HEK293 (cell line): ENCODE results near the gene LIN37.

ENCODE experiments used
- CTCF ChIA-PET: fragments of 350-600 bp; formaldehyde crosslinking; extraction: SDS; loops from one replicate; lab custom pipeline; 2021; ENCODE audit warnings: antibody characterized with exemption; lab: Yijun Ruan, JAX
- POLR2A ChIA-PET: fragments of 300-600 bp; formaldehyde crosslinking; extraction: SDS; loops from one replicate; lab custom pipeline; 2020; ENCODE audit warnings: antibody characterized with exemption, inconsistent platforms; lab: Yijun Ruan, JAX
- H3K27ac ChIP-seq: fragments of 200-500 bp; sonication (Bioruptor generic); 2 replicates; pipeline ENCODE4 v1.5.1; 2014; ENCODE audit warnings: low read depth, low read length, control low read depth, inconsistent platforms; ENCODE audit errors: extremely low read depth
- H3K36me3 ChIP-seq, 2 experiments: fragments of 200-500 bp in 1 of 2; sonication (Bioruptor generic) in 1 of 2; 1 replicate in 1 of 2; 2 replicates in 1 of 2; pipeline ENCODE4 v1.5.1; 2014 to 2017; ENCODE audit warnings: inconsistent platforms in 2 of 2, low read length in 2 of 2; ENCODE audit not compliant: control insufficient read depth in 2 of 2, insufficient read depth in 1 of 2
- H3K4me1 ChIP-seq: fragments of 200-500 bp; sonication (Bioruptor generic); 2 replicates; pipeline ENCODE4 v1.5.1; 2014; ENCODE audit warnings: mild to moderate bottlenecking, low read length, inconsistent platforms; ENCODE audit not compliant: control insufficient read depth, insufficient read depth
- H3K4me3 ChIP-seq: 2 replicates; pipeline ENCODE4 v1.5.1; 2011; ENCODE audit warnings: low read depth, mild to moderate bottlenecking, control low read depth, low read length, moderate library complexity
- H3K9me3 ChIP-seq: fragments of 200-500 bp; sonication (Bioruptor generic); 2 replicates; pipeline ENCODE4 v1.5.1; 2014; ENCODE audit warnings: low read depth, low read length, inconsistent platforms; ENCODE audit not compliant: control insufficient read depth, insufficient read depth
- BCL11B ChIP-seq: fragments of 450-650 bp; formaldehyde crosslinking; IDR thresholded peaks from 2 replicates; pipeline ENCODE4 v1.5.1; 2016; ENCODE audit warnings: low read depth, missing biosample characterization, missing genetic modification characterization
- KLF1 ChIP-seq: fragments of 450-650 bp; formaldehyde crosslinking; IDR thresholded peaks from 2 replicates; pipeline ENCODE4 v1.5.1; 2016; ENCODE audit warnings: missing biosample characterization, missing genetic modification characterization
- ZNF248 ChIP-seq: fragments of 450-650 bp; formaldehyde crosslinking; IDR thresholded peaks from 2 replicates; pipeline ENCODE4 v1.5.1; 2017; ENCODE audit warnings: missing biosample characterization, missing genetic modification characterization
- ZNF391 ChIP-seq: fragments of 450-650 bp; formaldehyde crosslinking; IDR thresholded peaks from 2 replicates; pipeline ENCODE4 v1.5.1; 2016; ENCODE audit warnings: low read depth, missing biosample characterization, missing genetic modification characterization, borderline replicate concordance
- ZNF404 ChIP-seq: fragments of 450-650 bp; formaldehyde crosslinking; IDR thresholded peaks from 2 replicates; pipeline ENCODE4 v1.5.1; 2017; ENCODE audit warnings: missing biosample characterization, missing genetic modification characterization
- ZNF416 ChIP-seq: fragments of 450-650 bp; formaldehyde crosslinking; IDR thresholded peaks from 2 replicates; pipeline ENCODE4 v1.5.1; 2016; ENCODE audit warnings: missing biosample characterization, missing genetic modification characterization
- ZNF426 ChIP-seq: fragments of 450-650 bp; formaldehyde crosslinking; IDR thresholded peaks from 2 replicates; pipeline ENCODE4 v1.5.1; 2017; ENCODE audit warnings: missing biosample characterization, missing genetic modification characterization, mild to moderate bottlenecking, inconsistent platforms, moderate library complexity
- ZNF473 ChIP-seq: fragments of 450-650 bp; formaldehyde crosslinking; IDR thresholded peaks from 2 replicates; pipeline ENCODE4 v1.5.1; 2017; ENCODE audit warnings: missing biosample characterization, missing genetic modification characterization
- ZNF530 ChIP-seq: fragments of 450-650 bp; formaldehyde crosslinking; IDR thresholded peaks from 2 replicates; pipeline ENCODE4 v1.5.1; 2016; ENCODE audit warnings: low read depth, missing biosample characterization, missing genetic modification characterization
- ZNF610 ChIP-seq: fragments of 450-650 bp; formaldehyde crosslinking; IDR thresholded peaks from 2 replicates; pipeline ENCODE4 v1.5.1; 2016; ENCODE audit warnings: missing biosample characterization, missing genetic modification characterization, borderline replicate concordance
- TF ChIP-seq, protein P1 (sequence below): fragments of 450-650 bp; formaldehyde crosslinking; IDR thresholded peaks from 2 replicates; pipeline ENCODE4 v1.5.1; 2016; ENCODE audit warnings: missing biosample characterization, missing genetic modification characterization, low read depth
- TF ChIP-seq, protein P2 (sequence below): fragments of 450-650 bp; formaldehyde crosslinking; IDR thresholded peaks from 2 replicates; pipeline ENCODE4 v1.5.1; 2017; ENCODE audit warnings: missing biosample characterization, mild to moderate bottlenecking, missing genetic modification characterization, moderate library complexity
- TF ChIP-seq, protein P3 (sequence below): fragments of 450-650 bp; formaldehyde crosslinking; conservative IDR thresholded peaks from 2 replicates; pipeline ENCODE4 v1.5.1; 2016; ENCODE audit warnings: low read depth, missing biosample characterization, missing genetic modification characterization
- TF ChIP-seq, protein P4 (sequence below): fragments of 450-650 bp; formaldehyde crosslinking; IDR thresholded peaks from 2 replicates; pipeline ENCODE4 v1.5.1; 2017; ENCODE audit warnings: missing biosample characterization, missing genetic modification characterization

LIN37 gene

DNA sequence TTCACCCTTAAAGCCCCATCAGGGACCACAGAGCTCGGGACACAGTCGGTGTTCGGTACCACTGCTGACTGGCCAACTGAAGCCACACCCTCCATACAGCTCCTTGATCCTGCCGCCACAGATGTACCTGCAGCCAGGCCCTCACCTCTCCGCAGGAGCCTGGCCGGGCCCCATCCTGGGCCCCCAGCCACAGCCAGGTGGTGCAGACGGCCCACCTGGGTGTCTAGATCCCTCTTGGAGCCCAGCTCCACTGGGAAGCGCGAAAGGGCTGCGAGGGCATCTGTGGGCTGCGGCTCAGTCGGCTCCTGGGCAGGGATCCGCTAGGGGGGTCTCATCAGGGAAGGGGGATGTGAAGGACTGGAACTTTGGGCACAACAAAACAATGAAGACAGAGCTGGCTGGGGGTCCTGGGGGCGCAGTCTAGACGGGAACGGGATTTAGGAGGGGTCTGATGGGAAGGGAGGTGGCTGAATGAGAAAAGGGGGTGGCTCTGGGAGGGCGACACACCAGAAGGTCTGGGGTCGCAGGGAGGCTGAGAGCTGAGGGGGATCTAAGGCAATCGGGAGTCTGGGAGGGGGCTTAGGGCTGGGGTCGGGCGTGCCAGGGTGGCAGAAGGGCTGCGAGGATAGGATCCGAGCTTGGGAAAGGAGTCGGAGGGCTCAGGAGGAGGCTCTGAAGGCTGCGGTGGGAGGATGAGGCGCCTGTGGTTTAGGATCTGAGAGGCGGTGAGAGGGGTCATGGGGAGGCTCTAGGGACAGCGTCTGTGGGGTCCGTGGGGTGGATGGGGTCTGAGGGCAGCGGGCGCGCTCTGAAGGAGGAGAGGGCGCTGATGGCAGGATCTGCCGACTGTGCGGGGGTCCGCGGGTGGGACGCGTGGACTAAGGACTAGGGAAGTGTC is 48.5 kb downstream of the LIN37 start (continued):
- TF ChIP-seq, protein P1, sequence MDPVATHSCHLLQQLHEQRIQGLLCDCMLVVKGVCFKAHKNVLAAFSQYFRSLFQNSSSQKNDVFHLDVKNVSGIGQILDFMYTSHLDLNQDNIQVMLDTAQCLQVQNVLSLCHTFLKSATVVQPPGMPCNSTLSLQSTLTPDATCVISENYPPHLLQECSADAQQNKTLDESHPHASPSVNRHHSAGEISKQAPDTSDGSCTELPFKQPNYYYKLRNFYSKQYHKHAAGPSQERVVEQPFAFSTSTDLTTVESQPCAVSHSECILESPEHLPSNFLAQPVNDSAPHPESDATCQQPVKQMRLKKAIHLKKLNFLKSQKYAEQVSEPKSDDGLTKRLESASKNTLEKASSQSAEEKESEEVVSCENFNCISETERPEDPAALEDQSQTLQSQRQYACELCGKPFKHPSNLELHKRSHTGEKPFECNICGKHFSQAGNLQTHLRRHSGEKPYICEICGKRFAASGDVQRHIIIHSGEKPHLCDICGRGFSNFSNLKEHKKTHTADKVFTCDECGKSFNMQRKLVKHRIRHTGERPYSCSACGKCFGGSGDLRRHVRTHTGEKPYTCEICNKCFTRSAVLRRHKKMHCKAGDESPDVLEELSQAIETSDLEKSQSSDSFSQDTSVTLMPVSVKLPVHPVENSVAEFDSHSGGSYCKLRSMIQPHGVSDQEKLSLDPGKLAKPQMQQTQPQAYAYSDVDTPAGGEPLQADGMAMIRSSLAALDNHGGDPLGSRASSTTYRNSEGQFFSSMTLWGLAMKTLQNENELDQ (tag by site-specific recombination) = no peak
- no peak for TF ChIP-seq ZNF610
- TF ChIP-seq ZNF248 = peak; percentile 18; the same call in 1 of the 2 replicates
- no peak for TF ChIP-seq ZNF404

DNA sequence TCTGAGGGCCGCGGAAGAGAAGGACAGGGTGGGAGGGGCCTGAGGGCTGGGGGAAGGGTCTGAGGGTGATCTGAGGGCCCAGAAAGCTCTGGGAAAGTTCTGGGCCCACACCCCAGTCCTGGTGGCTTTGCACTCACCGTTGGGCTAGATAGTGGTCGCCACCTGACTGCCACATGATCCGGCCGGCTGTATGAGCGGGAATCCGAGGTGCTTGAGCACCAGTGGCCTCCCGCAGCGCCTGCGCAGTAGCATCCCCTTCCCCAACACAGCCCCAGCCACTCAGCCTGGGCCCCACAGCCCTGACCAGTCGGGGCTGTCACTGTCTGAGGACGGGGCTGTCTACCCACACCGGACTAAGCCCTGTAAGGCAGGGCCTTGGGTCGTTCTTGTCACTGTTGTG is 49.3 kb downstream of the LIN37 start:
- H3K4me3 ChIP-seq = no peak overlapping the region
- TF ChIP-seq ZNF530 (tag by site-specific recombination) = no peak
- no peak for TF ChIP-seq ZNF426 (tag by site-specific recombination)
- TF ChIP-seq BCL11B (tag by site-specific recombination) = no peak
- TF ChIP-seq, protein P2, sequence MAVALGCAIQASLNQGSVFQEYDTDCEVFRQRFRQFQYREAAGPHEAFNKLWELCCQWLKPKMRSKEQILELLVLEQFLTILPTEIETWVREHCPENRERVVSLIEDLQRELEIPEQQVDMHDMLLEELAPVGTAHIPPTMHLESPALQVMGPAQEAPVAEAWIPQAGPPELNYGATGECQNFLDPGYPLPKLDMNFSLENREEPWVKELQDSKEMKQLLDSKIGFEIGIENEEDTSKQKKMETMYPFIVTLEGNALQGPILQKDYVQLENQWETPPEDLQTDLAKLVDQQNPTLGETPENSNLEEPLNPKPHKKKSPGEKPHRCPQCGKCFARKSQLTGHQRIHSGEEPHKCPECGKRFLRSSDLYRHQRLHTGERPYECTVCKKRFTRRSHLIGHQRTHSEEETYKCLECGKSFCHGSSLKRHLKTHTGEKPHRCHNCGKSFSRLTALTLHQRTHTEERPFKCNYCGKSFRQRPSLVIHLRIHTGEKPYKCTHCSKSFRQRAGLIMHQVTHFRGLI (tag by site-specific recombination) = no peak
- TF ChIP-seq, protein P3, sequence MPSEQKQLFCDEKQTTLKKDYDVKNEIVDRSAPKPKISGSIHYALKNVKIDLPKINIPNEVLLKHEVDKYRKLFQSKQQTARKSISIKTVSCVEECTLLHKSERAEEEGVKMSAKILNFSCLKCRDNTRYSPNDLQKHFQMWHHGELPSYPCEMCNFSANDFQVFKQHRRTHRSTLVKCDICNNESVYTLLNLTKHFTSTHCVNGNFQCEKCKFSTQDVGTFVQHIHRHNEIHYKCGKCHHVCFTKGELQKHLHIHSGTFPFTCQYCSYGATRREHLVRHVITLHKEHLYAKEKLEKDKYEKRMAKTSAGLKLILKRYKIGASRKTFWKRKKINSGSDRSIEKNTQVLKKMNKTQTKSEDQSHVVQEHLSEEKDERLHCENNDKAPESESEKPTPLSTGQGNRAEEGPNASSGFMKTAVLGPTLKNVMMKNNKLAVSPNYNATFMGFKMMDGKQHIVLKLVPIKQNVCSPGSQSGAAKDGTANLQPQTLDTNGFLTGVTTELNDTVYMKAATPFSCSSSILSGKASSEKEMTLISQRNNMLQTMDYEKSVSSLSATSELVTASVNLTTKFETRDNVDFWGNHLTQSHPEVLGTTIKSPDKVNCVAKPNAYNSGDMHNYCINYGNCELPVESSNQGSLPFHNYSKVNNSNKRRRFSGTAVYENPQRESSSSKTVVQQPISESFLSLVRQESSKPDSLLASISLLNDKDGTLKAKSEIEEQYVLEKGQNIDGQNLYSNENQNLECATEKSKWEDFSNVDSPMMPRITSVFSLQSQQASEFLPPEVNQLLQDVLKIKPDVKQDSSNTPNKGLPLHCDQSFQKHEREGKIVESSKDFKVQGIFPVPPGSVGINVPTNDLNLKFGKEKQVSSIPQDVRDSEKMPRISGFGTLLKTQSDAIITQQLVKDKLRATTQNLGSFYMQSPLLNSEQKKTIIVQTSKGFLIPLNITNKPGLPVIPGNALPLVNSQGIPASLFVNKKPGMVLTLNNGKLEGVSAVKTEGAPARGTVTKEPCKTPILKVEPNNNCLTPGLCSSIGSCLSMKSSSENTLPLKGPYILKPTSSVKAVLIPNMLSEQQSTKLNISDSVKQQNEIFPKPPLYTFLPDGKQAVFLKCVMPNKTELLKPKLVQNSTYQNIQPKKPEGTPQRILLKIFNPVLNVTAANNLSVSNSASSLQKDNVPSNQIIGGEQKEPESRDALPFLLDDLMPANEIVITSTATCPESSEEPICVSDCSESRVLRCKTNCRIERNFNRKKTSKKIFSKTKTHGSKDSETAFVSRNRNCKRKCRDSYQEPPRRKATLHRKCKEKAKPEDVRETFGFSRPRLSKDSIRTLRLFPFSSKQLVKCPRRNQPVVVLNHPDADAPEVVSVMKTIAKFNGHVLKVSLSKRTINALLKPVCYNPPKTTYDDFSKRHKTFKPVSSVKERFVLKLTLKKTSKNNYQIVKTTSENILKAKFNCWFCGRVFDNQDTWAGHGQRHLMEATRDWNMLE (tag by site-specific recombination) = no peak
- no peak for TF ChIP-seq KLF1 (tag by site-specific recombination)
- TF ChIP-seq ZNF473 (tag by site-specific recombination) = no peak
- TF ChIP-seq ZNF391 = no peak
- TF ChIP-seq ZNF416 (tag by site-specific recombination) = no peak
- TF ChIP-seq, protein P4, sequence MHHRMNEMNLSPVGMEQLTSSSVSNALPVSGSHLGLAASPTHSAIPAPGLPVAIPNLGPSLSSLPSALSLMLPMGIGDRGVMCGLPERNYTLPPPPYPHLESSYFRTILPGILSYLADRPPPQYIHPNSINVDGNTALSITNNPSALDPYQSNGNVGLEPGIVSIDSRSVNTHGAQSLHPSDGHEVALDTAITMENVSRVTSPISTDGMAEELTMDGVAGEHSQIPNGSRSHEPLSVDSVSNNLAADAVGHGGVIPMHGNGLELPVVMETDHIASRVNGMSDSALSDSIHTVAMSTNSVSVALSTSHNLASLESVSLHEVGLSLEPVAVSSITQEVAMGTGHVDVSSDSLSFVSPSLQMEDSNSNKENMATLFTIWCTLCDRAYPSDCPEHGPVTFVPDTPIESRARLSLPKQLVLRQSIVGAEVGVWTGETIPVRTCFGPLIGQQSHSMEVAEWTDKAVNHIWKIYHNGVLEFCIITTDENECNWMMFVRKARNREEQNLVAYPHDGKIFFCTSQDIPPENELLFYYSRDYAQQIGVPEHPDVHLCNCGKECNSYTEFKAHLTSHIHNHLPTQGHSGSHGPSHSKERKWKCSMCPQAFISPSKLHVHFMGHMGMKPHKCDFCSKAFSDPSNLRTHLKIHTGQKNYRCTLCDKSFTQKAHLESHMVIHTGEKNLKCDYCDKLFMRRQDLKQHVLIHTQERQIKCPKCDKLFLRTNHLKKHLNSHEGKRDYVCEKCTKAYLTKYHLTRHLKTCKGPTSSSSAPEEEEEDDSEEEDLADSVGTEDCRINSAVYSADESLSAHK (tag by site-specific recombination) = no peak
- POLR2A ChIA-PET = interaction anchor here (0.7 kb wide), 1 partner anchor 150 kb away, joined by 4 read pairs; the partner anchor contains the start of gene COX6B1
- H3K4me1 ChIP-seq = no peaks in the 10 kb centered on the region
- CTCF ChIA-PET = interaction anchor here (0.5 to 0.8 kb wide), 3 partner anchors 12 to 1158 kb away, joined by 3 to 4 read pairs (median 3); no protein-coding TSS in a partner anchor
- no peaks in the 10 kb centered on the region; a peak in 1 of 3 replicates for H3K36me3 ChIP-seq
- H3K27ac ChIP-seq = no peak overlapping the region
- no peaks in the 10 kb centered on the region for H3K9me3 ChIP-seq
